ENCODE results near the gene BPHL. TPM values are rescaled to one million over a fixed set of nuclear protein-coding genes. Genes with fewer than 3 reads are reported as not detected.

The BPHL gene
- total and polyA plus RNA-seq, 2 of the 4 experiments (the other 2 are of a cell fraction) = 14.7 to 16.3 TPM

DNA sequence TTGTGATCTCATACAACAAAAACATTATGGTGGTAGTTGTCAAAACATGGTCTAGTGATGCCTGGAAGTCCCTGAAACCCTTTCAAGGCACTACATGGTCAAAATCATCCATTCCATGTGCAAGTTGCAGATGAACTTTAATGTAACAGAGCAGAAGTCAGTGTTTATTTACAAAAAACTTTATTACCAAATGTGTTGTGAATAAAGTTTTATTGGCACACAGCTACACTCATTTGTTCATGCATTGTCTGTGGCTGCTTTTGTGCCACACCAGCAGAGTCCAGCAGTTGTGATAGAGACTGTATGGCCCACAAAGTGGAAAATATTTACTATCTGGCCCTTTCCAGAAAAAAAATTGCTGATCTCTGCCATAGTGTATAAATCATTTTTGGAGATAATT is 82.2 kb downstream of the BPHL start:
- H3K27ac ChIP-seq (ENCODE audit: insufficient read depth, low read length) = no peak overlapping the region
- H3K23ac ChIP-seq (ENCODE audit: low read depth, low read length) = no peak overlapping the region
- ChIA-PET CTCF (interaction anchor here (1.2 kb wide), 1 partner anchor 18 kb away, joined by 9 read pairs; no protein-coding TSS in a partner anchor), POLR2A (ENCODE audit: unreplicated experiment) (no interaction called here)
- H3K79me1 ChIP-seq (ENCODE audit: low read depth in 1 of 2, low read length in 2 of 2) = no peaks in the 10 kb centered on the region
- TF ChIP-seq BHLHE40 (IDR thresholded peaks at IDR 0.05; ENCODE audit: low read depth, low read length) = no peak
- TF ChIP-seq POLR2A (IDR thresholded peaks at IDR 0.05; ENCODE audit: low read depth, low read length) = no peak
- TF ChIP-seq MAFK (IDR thresholded peaks at IDR 0.05; ENCODE audit: low read depth, low read length) = no peak
- TF ChIP-seq MAZ (IDR thresholded peaks at IDR 0.05; ENCODE audit: borderline replicate concordance, low read depth, low read length) = no peak
- no peak for TF ChIP-seq MXI1 (IDR thresholded peaks at IDR 0.05; ENCODE audit: borderline replicate concordance, low read depth, low read length)
- no peak for TF ChIP-seq RFX5 (IDR thresholded peaks at IDR 0.05; ENCODE audit: low read depth, low read length)
- no peak for TF ChIP-seq FOS (IDR thresholded peaks at IDR 0.05; ENCODE audit: low read depth, low read length)
- TF ChIP-seq RCOR1 (IDR thresholded peaks at IDR 0.05; ENCODE audit: insufficient replicate concordance, low read length) = no peak
- TF ChIP-seq, protein P1, sequence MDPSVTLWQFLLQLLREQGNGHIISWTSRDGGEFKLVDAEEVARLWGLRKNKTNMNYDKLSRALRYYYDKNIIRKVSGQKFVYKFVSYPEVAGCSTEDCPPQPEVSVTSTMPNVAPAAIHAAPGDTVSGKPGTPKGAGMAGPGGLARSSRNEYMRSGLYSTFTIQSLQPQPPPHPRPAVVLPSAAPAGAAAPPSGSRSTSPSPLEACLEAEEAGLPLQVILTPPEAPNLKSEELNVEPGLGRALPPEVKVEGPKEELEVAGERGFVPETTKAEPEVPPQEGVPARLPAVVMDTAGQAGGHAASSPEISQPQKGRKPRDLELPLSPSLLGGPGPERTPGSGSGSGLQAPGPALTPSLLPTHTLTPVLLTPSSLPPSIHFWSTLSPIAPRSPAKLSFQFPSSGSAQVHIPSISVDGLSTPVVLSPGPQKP (IDR thresholded peaks at IDR 0.05; ENCODE audit: borderline replicate concordance, low read depth, low read length) = no peak
- no peak for TF ChIP-seq CHD1 (IDR thresholded peaks at IDR 0.05; ENCODE audit: low read depth, low read length)
- no peak for TF ChIP-seq RAD21 (IDR thresholded peaks at IDR 0.05; ENCODE audit: low read length)
- no peak for TF ChIP-seq CEBPB (IDR thresholded peaks at IDR 0.05; ENCODE audit: low read depth, low read length)
- TF ChIP-seq SMC3 (IDR thresholded peaks at IDR 0.05; ENCODE audit: low read depth, low read length) = no peak
- TF ChIP-seq NFE2L2 (IDR thresholded peaks at IDR 0.05; ENCODE audit: low read depth, low read length) = no peak
- TF ChIP-seq, protein P2, sequence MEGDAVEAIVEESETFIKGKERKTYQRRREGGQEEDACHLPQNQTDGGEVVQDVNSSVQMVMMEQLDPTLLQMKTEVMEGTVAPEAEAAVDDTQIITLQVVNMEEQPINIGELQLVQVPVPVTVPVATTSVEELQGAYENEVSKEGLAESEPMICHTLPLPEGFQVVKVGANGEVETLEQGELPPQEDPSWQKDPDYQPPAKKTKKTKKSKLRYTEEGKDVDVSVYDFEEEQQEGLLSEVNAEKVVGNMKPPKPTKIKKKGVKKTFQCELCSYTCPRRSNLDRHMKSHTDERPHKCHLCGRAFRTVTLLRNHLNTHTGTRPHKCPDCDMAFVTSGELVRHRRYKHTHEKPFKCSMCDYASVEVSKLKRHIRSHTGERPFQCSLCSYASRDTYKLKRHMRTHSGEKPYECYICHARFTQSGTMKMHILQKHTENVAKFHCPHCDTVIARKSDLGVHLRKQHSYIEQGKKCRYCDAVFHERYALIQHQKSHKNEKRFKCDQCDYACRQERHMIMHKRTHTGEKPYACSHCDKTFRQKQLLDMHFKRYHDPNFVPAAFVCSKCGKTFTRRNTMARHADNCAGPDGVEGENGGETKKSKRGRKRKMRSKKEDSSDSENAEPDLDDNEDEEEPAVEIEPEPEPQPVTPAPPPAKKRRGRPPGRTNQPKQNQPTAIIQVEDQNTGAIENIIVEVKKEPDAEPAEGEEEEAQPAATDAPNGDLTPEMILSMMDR (conservative IDR thresholded peaks at IDR 0.05; ENCODE audit: low read depth, low read length) = no peak
- TF ChIP-seq, protein P3, sequence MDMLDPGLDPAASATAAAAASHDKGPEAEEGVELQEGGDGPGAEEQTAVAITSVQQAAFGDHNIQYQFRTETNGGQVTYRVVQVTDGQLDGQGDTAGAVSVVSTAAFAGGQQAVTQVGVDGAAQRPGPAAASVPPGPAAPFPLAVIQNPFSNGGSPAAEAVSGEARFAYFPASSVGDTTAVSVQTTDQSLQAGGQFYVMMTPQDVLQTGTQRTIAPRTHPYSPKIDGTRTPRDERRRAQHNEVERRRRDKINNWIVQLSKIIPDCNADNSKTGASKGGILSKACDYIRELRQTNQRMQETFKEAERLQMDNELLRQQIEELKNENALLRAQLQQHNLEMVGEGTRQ (IDR thresholded peaks at IDR 0.05; ENCODE audit: low read depth, low read length) = no peak
- H2AFZ ChIP-seq (replicated peaks; ENCODE audit: low read length, poor library complexity) = no peak overlapping the region
- H2BK5ac ChIP-seq (ENCODE audit: low read depth, low read length, poor library complexity, severe bottlenecking) = no peak overlapping the region
- H3K9me1 ChIP-seq (ENCODE audit: insufficient read depth, low read length) = no peaks in the 10 kb centered on the region; the same call in none of the 2 replicates
- H3K4me3 ChIP-seq (ENCODE audit: insufficient read depth, low read depth, low read length) = no peak overlapping the region
- no TSS peak for BruUV-seq (replicated peaks)
- no peak overlapping the region for H2AK5ac ChIP-seq (ENCODE audit: low read depth, low read length)
- DNase-seq = no peak
- H4K5ac ChIP-seq (ENCODE audit: low read depth, low read length) = no peak overlapping the region
- dilution Hi-C loops (cut with HindIII; ENCODE audit: low sequenced_read_pairs, unreplicated experiment) = no loop called here
- H2BK20ac ChIP-seq (ENCODE audit: low read depth, low read length) = no peak overlapping the region
- no peak for ATAC-seq (ENCODE audit: low read depth)
- H3K14ac ChIP-seq (replicated peaks; ENCODE audit: low read depth, low read length) = no peak overlapping the region
- no peak overlapping the region for H2AK9ac ChIP-seq (replicated peaks; ENCODE audit: low read depth, low read length, poor library complexity)
- H3K9ac ChIP-seq (ENCODE audit: low read depth, low read length) = no peak overlapping the region
- no peak overlapping the region for H4K8ac ChIP-seq (ENCODE audit: low read depth in 2 of 2, low read length in 2 of 2)
- no peak overlapping the region for H3K56ac ChIP-seq (ENCODE audit: extremely low read depth, insufficient read depth, low read length)
- H3K9me3 ChIP-seq (ENCODE audit: control insufficient read depth, insufficient read depth, low read length) = no peaks in the 10 kb centered on the region
- peaks cover 4% of the 10 kb centered on the region; the same call in 1 of the 2 replicates for H3K27me3 ChIP-seq (ENCODE audit: control insufficient read depth, insufficient read depth, low read length)
- H3K4me2 ChIP-seq (ENCODE audit: low read depth, low read length) = no peak overlapping the region
- H3K4ac ChIP-seq (ENCODE audit: low read depth, low read length) = no peak overlapping the region
- peaks cover 3% of the 10 kb centered on the region; the same call in 1 of the 2 replicates for H3K4me1 ChIP-seq (ENCODE audit: control insufficient read depth, insufficient read depth, low read length)
- no peaks in the 10 kb centered on the region for H4K20me1 ChIP-seq (ENCODE audit: insufficient read depth, low read length)
- no peaks in the 10 kb centered on the region for H3K36me3 ChIP-seq (ENCODE audit: control insufficient read depth, insufficient read depth, low read length)
- in situ Hi-C loops (cut with MboI; ENCODE audit: low sequenced_read_pairs) = no loop called here
- no peak overlapping the region for H2BK15ac ChIP-seq (ENCODE audit: low read depth, low read length)
- H4K91ac ChIP-seq (ENCODE audit: insufficient read depth, low read depth, low read length) = no peak overlapping the region
- H3K18ac ChIP-seq (ENCODE audit: low read depth, low read length) = no peak overlapping the region
- H2BK120ac ChIP-seq (ENCODE audit: low read depth, low read length) = no peak overlapping the region
- intact Hi-C loops (cut with micrococcal nuclease) = no loop called here

All from IMR-90 (cell line).